Activated naive CD8-positive, alpha-beta T cell treated with anti-CD3 and anti-CD28 coated beads, Interleukin-2, amount 10 ng/mL, durations not matched to agents 7 days and 5 days (primary cell): ENCODE data around the gene MAP1S. TPM values are rescaled to one million over a fixed set of nuclear protein-coding genes. Genes with fewer than 3 reads are reported as not detected.

Experiments
- total RNA-seq, 2 experiments: library from RNA; stranded (reverse); gene quantifications; one replicate each; pipeline ENCODE4 v1.2.3, GENCODE V29; 2021

MAP1S gene
- total RNA-seq, 2 experiments from 2014 or later: 71.2 to 78.4 TPM

Other genes with a start within 250 kb of the MAP1S start
- 1 to 10 TPM; 8.4 to 9.8 TPM for gene SLC27A1, start 249.0 kb upstream of the MAP1S start, total RNA-seq
- gene PGLS, start 207.8 kb upstream of the MAP1S start, total RNA-seq: 10 to 100 TPM; 85.4 to 90.3 TPM
- 10 to 100 TPM; 63.3 to 68.4 TPM for gene COLGALT1, start 163.8 kb upstream of the MAP1S start, total RNA-seq
- under 1 TPM; 0.06 to 0.25 TPM for gene UNC13A, start 31.1 kb upstream of the MAP1S start, total RNA-seq
- gene FCHO1, start 32.0 kb downstream of the MAP1S start, total RNA-seq: 10 to 100 TPM; 74.2 to 77.9 TPM
- gene B3GNT3, start 75.7 kb downstream of the MAP1S start, total RNA-seq: not detected
- 1 to 10 TPM; 1.6 to 2.9 TPM for gene INSL3, start 102.0 kb downstream of the MAP1S start, total RNA-seq
- 100 to 1,000 TPM; 119 to 122 TPM for gene JAK3, start 128.5 kb downstream of the MAP1S start, total RNA-seq
- gene RPL18A, start 140.4 kb downstream of the MAP1S start, total RNA-seq: 1,000 to 10,000 TPM; 2,260 to 2,272 TPM
- gene SLC5A5, start 152.5 kb downstream of the MAP1S start, total RNA-seq: 1 to 10 TPM; 1.8 to 2.2 TPM
- 10 to 100 TPM; 54.2 to 56.4 TPM for gene CCDC124, start 213.5 kb downstream of the MAP1S start, total RNA-seq
- not detected for gene KCNN1, start 247.6 kb downstream of the MAP1S start, total RNA-seq